GM23338 (cell line): ENCODE measurements around the gene TMEM170B. TPM values are rescaled to one million over a fixed set of nuclear protein-coding genes. Genes with fewer than 3 reads are reported as not detected.

ENCODE experiments used
- ATAC-seq: fragments of 200-7000 bp; cut with Tn5 transposase; 3 replicates; pipeline ENCODE4 v1.9.1; 2020
- DNase-seq: peaks from one replicate; pipeline ENCODE4 v3.0.0-alpha.2; 2015; ENCODE audit warnings: low spot score
- H2AFZ ChIP-seq: fragments of 200-600 bp; sonication (generic); 2 replicates; pipeline ENCODE4 v1.8.0; 2016; ENCODE audit warnings: antibody characterized with exemption, mild to moderate bottlenecking, moderate library complexity
- H3F3A ChIP-seq: fragments of 200-600 bp; sonication (generic); replicated peaks from 2 replicates; pipeline ENCODE4 v1.8.0; 2017; ENCODE audit warnings: antibody characterized with exemption, mixed run types, low read depth
- H3K27ac ChIP-seq: fragments of 200-600 bp; sonication (generic); 2 replicates; pipeline ENCODE4 v1.6.1; 2016; ENCODE audit warnings: low read depth
- H3K27me3 ChIP-seq: fragments of 200-600 bp; sonication (generic); 2 replicates; pipeline ENCODE4 v1.8.0; 2016; ENCODE audit warnings: mild to moderate bottlenecking, mixed run types, moderate library complexity; ENCODE audit not compliant: insufficient read depth
- H3K36me3 ChIP-seq: fragments of 200-600 bp; sonication (generic); 2 replicates; pipeline ENCODE4 v1.8.0; 2016; ENCODE audit warnings: mild to moderate bottlenecking; ENCODE audit not compliant: insufficient read depth
- H3K4me1 ChIP-seq: fragments of 200-600 bp; sonication (generic); 2 replicates; pipeline ENCODE4 v1.8.0; 2016; ENCODE audit warnings: mild to moderate bottlenecking, moderate library complexity; ENCODE audit not compliant: insufficient read depth
- H3K4me2 ChIP-seq: fragments of 200-600 bp; sonication (generic); 2 replicates; pipeline ENCODE4 v1.7.1; 2017; ENCODE audit warnings: mixed run types
- H3K4me3 ChIP-seq: fragments of 200-600 bp; sonication (generic); 2 replicates; pipeline ENCODE4 v1.6.1; 2016; ENCODE audit warnings: mixed run types
- H3K79me2 ChIP-seq: fragments of 200-600 bp; sonication (generic); replicated peaks from 2 replicates; pipeline ENCODE4 v1.8.0; 2017; ENCODE audit warnings: mild to moderate bottlenecking; ENCODE audit not compliant: insufficient read depth
- H3K9me2 ChIP-seq: fragments of 200-600 bp; sonication (generic); 2 replicates; pipeline ENCODE4 v1.8.0; 2017; ENCODE audit not compliant: insufficient read depth
- H4K20me1 ChIP-seq: fragments of 200-600 bp; sonication (generic); replicated peaks from 2 replicates; pipeline ENCODE4 v1.8.0; 2017; ENCODE audit warnings: mild to moderate bottlenecking; ENCODE audit not compliant: insufficient read depth
- H3K27ac Mint-ChIP-seq: 2 replicates; pipeline ENCODE4 v1.8.0; 2020; ENCODE audit warnings: inconsistent platforms, mild to moderate bottlenecking, moderate library complexity, mixed read lengths
- H3K27me3 Mint-ChIP-seq: 3 replicates; pipeline ENCODE4 v1.8.0; 2022; ENCODE audit warnings: low read depth, mild to moderate bottlenecking, moderate library complexity, mixed read lengths, inconsistent platforms; ENCODE audit not compliant: insufficient read depth, poor library complexity
- H3K36me3 Mint-ChIP-seq: 3 replicates; pipeline ENCODE4 v1.8.0; 2021; ENCODE audit warnings: low read depth, mild to moderate bottlenecking, inconsistent platforms, moderate library complexity, mixed read lengths
- H3K4me1 Mint-ChIP-seq: 3 replicates; pipeline ENCODE4 v1.8.0; 2020; ENCODE audit warnings: mild to moderate bottlenecking, inconsistent platforms, mixed read lengths
- H3K4me3 Mint-ChIP-seq: 3 replicates; pipeline ENCODE4 v1.8.0; 2021; ENCODE audit warnings: moderate library complexity, mild to moderate bottlenecking, inconsistent platforms, mixed read lengths
- H3K9me3 Mint-ChIP-seq: 3 replicates; pipeline ENCODE4 v1.8.0; 2020; ENCODE audit warnings: moderate library complexity, mild to moderate bottlenecking, inconsistent platforms, mixed read lengths
- CREB1 ChIP-seq: fragments of 250-450 bp; sonication (Bioruptor Pico); IDR thresholded peaks from 2 replicates; pipeline ENCODE4 v1.5.0; 2020; ENCODE audit warnings: low read depth, mild to moderate bottlenecking, moderate library complexity
- CTCF ChIP-seq, 2 experiments: fragments of 200-600 bp in 1 of 2; sonication (generic) in 1 of 2; conservative IDR thresholded peaks; 2 replicates each; pipeline versions ENCODE4 v1.5.1 to v1.6.1; 2016 to 2017; ENCODE audit warnings: antibody characterized with exemption in 2 of 2, low read depth in 2 of 2, mild to moderate bottlenecking in 2 of 2, moderate library complexity in 1 of 2
- ETS1 ChIP-seq: IDR thresholded peaks from 2 replicates; pipeline ENCODE4 v1.6.1; 2016; ENCODE audit warnings: antibody characterized with exemption
- EZH2 ChIP-seq: fragments of 200-600 bp; sonication (generic); IDR thresholded peaks from one replicate; pipeline ENCODE4 v1.8.0; 2017; ENCODE audit warnings: antibody characterized with exemption, mild to moderate bottlenecking, low read depth; ENCODE audit not compliant: unreplicated experiment
- EZH2phosphoT487 ChIP-seq: fragments of 200-600 bp; sonication (generic); IDR thresholded peaks from one replicate; pipeline ENCODE4 v1.8.1; 2018; ENCODE audit warnings: antibody characterized with exemption; ENCODE audit not compliant: unreplicated experiment
- JUNB ChIP-seq: IDR thresholded peaks from one replicate; pipeline ENCODE4 v1.6.1; 2016; ENCODE audit warnings: antibody characterized with exemption; ENCODE audit not compliant: unreplicated experiment
- NANOG ChIP-seq: IDR thresholded peaks from 2 replicates; pipeline ENCODE4 v1.6.1; 2016; ENCODE audit warnings: antibody characterized with exemption, borderline replicate concordance
- POLR2AphosphoS5 ChIP-seq: IDR thresholded peaks from 2 replicates; pipeline ENCODE4 v1.6.1; 2016; ENCODE audit warnings: antibody characterized with exemption, low read depth
- REST ChIP-seq: IDR thresholded peaks from one replicate; pipeline ENCODE4 v1.6.1; 2018; ENCODE audit warnings: antibody characterized with exemption; ENCODE audit not compliant: unreplicated experiment
- STAT1 ChIP-seq: IDR thresholded peaks from one replicate; pipeline ENCODE4 v1.6.1; 2016; ENCODE audit warnings: antibody characterized with exemption; ENCODE audit not compliant: unreplicated experiment
- ZNF114 ChIP-seq: fragments of 250-450 bp; sonication (Bioruptor Pico); IDR thresholded peaks from 2 replicates; pipeline ENCODE4 v1.5.0; 2020; ENCODE audit warnings: mild to moderate bottlenecking, moderate library complexity
- ZNF331 ChIP-seq: fragments of 250-450 bp; sonication (Bioruptor Pico); IDR thresholded peaks from 2 replicates; pipeline ENCODE4 v1.5.0; 2020; ENCODE audit warnings: low read depth, mild to moderate bottlenecking, moderate library complexity
- ZNF462 ChIP-seq: fragments of 250-450 bp; sonication (Bioruptor Pico); IDR thresholded peaks from 2 replicates; pipeline ENCODE4 v1.5.0; 2020; ENCODE audit warnings: mild to moderate bottlenecking, moderate library complexity
- polyA plus RNA-seq: library from polyadenylated mRNA; unstranded; fragments of >200 nt; fragmentation: Nextera tagmentation; extraction: Ambion mirVana; gene quantifications from 2 replicates; pipeline ENCODE4 v1.2.1, GENCODE V29; 2016
- total RNA-seq: library from RNA; depleted of rRNA; stranded (reverse); fragments of >200 nt; shearing (Covaris generic); gene quantifications from 2 replicates; pipeline ENCODE4 v1.2.3, GENCODE V29; 2014

TMEM170B gene
- total and polyA plus RNA-seq, 2 experiments from 2014 or later = 2.0 to 6.9 TPM

GRCh38 chr6:11604215-11604614 is 66.7 kb downstream of the TMEM170B start:
- H3K4me3 Mint-ChIP-seq = no peak overlapping the region

More at GRCh38 chr6:11604215-11604614, 66.7 kb downstream of the TMEM170B start:
- ATAC-seq (no peak), DNase-seq (no peak)
- Histone ChIP-seq H3K27ac (no peak overlapping the region), H4K20me1 (no peaks in the 10 kb centered on the region), H3K36me3 (no peaks in the 10 kb centered on the region), H3F3A (no peaks in the 10 kb centered on the region), H3K27me3 (no peaks in the 10 kb centered on the region), H3K9me2 (0 out of 2 replicates have a peak, but pooled peaks cover 8% of the 10 kb centered on the region), H3K4me2 (no peak overlapping the region), H3K4me1 (no peaks in the 10 kb centered on the region; the same call in 1 of the 2 replicates), H3K4me3 (no peak overlapping the region), H2AFZ (no peak overlapping the region), H3K79me2 (no peaks in the 10 kb centered on the region)
- Mint-ChIP-seq H3K9me3 (no peaks in the 10 kb centered on the region), H3K27ac (no peak overlapping the region), H3K27me3 (peaks cover 7% of the 10 kb centered on the region), H3K4me1 (peaks cover 25% of the 10 kb centered on the region), H3K36me3 (no peaks in the 10 kb centered on the region; the same call in 2 of the 3 replicates)
- TF ChIP-seq EZH2 (no peak), JUNB (no peak), ZNF331 (CRISPR knock-in tag) (no peak), ZNF462 (no peak), POLR2AphosphoS5 (no peak), REST (no peak), CREB1 (no peak), ZNF114 (CRISPR knock-in tag) (no peak), ETS1 (no peak), EZH2phosphoT487 (no peak), NANOG (no peak), CTCF (conservative IDR thresholded peaks at IDR 0.05; ENCODE audit: low read depth in 2 of 2) (no peak), STAT1 (no peak)
